Colon (tissue), 2 donors: Measurements from ENCODE around the gene LMO4.

Source experiments
- FAIRE-seq: peaks from 2 replicates; lab custom pipeline; 2012; peaks lifted over from hg19 to GRCh38; lab: Jason Lieb, UNC
- donor health status: control.
- donor health status: control.

LMO4 gene

GRCh38 chr1:87358219-87358618 lies 29.5 kb downstream of the LMO4 start:
- no peak for FAIRE-seq

GRCh38 chr1:87359586-87359985 lies 30.9 kb downstream of the LMO4 start:
- FAIRE-seq: no peak

- no peak for FAIRE-seq
These were observed 33.6 kb downstream of the LMO4 start for GRCh38 chr1:87362063-87362833.

- no peak for FAIRE-seq
These were observed 34.2 kb downstream of the LMO4 start for GRCh38 chr1:87362834-87363426.

- FAIRE-seq: no peak
These were observed 38.9 kb downstream of the LMO4 start for GRCh38 chr1:87367549-87367948.

GRCh38 chr1:87368907-87369306 lies 40.2 kb downstream of the LMO4 start:
- FAIRE-seq: no peak

- FAIRE-seq: no peak
These were observed 41.2 kb downstream of the LMO4 start for GRCh38 chr1:87369736-87370478.

GRCh38 chr1:87370544-87370943 lies 41.9 kb downstream of the LMO4 start:
- FAIRE-seq: no peak

GRCh38 chr1:87379306-87379705 lies 50.6 kb downstream of the LMO4 start:
- FAIRE-seq: no peak

- no peak for FAIRE-seq
These were observed 57.6 kb downstream of the LMO4 start for GRCh38 chr1:87386217-87386790.

- FAIRE-seq: no peak
These were observed 59.7 kb downstream of the LMO4 start for GRCh38 chr1:87388411-87388810.

GRCh38 chr1:87389011-87389410 lies 60.3 kb downstream of the LMO4 start:
- FAIRE-seq: no peak

GRCh38 chr1:87389546-87389945 lies 60.9 kb downstream of the LMO4 start:
- no peak for FAIRE-seq

- no peak for FAIRE-seq
These were observed 63.8 kb downstream of the LMO4 start for GRCh38 chr1:87392248-87393192.

GRCh38 chr1:87393445-87394085 lies 64.9 kb downstream of the LMO4 start:
- FAIRE-seq: no peak

GRCh38 chr1:87394513-87394912 lies 65.8 kb downstream of the LMO4 start:
- FAIRE-seq: no peak

GRCh38 chr1:87394982-87395381 lies 66.3 kb downstream of the LMO4 start:
- FAIRE-seq: no peak
